Fibroblast of the conjunctiva (primary cell): Measurements from ENCODE around the gene RARS1.

Experiments
- DNase-seq: peaks from one replicate; pipeline ENCODE4 v3.0.0-alpha.2; 2010; ENCODE audit warnings: low read depth

Gene RARS1

DNA sequence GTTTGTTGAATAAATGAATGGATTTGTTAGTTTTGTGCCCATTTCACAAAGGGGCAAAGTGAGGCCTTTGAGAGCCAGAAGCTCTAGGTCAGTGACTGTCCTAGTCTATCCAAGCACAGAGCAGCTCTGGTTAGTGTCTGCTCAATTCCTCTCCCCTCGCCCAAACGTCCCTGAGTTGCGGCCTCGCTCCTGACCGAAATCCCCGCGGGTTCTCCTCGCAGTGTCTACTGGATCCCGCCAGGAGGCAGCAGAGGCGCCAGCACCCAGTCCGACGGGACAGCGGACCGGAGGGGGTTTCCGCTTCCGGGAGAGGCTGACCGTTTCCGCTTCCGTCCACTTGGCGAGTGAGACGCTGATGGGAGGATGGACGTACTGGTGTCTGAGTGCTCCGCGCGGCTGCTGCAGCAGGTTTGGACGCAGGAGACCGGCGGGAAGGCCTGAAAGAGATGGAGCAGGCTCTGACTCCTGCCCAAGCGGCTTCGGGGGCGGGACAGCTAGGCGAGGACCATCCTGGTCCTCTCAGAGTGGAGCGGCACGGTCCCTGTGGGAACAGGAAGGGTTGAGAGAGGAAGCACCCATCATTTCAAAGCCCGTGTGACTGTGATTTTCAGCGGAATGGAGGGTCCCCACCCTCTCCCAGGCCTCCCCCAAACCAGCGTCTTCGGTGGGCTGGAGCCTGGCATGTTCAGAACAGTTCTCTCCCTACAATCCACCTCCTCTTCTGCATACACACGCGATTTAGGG is at the start of gene RARS1:
Gene RARS1 (plus strand): TSS at position 336 of the 744 bp plus-strand sequence. CDS start 28 bp downstream, at position 364.
- peak; percentile 87 for DNase-seq

DNA sequence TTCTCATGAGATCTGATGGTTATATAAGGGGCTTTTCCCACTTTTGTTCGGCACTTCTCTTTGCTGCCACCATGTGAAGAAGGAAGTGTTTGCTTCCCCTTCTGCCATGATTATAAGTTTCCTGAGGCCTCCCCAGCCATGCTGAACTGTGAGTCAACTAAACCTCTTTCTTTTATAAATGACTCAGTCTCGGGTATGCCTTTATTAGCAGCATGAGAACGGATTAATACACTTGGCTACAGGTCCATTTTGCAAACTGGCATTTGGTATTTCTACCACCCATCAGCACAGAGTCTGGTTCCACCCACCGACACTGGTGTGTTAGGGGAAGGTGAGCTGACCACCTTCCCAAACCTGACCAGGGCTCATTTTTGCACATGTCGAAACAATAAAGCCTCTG is 47.9 kb upstream of the RARS1 start:
- DNase-seq, result no peak

DNA sequence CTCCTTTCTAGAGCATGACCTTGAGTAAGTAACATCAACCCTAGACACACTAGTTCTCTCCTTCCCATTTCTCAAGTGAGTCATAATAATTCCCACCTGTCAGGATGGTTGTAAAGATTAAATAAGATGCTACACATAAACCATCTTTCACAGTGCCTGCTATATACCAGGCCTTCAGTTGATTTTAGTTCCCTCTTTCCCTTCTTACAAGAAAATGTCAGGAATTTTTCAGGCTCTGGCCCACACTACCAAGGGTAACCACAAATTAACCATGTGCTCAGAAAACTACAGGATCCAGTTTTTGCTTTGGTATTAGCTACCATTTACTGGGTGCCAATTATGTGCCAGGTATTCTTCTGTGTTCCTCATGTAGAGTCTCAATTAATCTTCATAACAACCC is 42.7 kb upstream of the RARS1 start:
- DNase-seq, result no peak

DNA sequence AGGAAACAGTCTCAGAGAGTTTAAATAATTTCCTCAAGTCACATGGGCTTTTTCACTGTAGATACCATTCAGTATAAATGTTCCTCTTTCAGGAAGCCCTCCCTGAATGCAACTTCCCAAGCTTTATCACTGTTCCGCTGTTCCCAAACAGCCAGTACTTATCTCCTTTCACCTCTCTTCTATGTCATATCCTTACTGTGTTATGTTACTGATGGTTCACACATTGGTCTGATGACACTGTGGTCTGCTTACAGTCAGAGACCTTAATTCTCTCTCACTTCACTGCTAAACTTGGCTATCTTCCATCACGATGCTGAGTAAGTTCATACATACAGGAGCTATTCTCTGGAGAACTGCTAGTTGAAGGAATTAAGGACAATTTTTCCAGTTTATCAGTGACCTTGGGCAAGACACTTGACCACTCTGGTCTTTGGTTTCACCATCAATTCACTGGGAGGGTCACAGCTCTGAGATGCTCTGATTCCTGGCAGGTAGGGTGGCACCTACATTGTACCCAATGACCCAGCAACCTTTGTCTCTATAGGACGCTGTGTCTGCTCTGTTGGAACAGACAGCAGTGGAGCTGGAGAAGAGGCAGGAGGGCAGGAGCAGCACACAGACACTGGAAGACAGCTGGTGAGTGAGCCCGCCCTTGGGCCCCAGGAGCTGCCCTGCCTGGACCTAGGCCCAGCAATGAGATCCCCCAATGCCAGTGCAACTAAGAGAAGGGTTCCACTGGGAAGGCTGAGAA is 42.1 kb upstream of the RARS1 start:
- no peak for DNase-seq

DNA sequence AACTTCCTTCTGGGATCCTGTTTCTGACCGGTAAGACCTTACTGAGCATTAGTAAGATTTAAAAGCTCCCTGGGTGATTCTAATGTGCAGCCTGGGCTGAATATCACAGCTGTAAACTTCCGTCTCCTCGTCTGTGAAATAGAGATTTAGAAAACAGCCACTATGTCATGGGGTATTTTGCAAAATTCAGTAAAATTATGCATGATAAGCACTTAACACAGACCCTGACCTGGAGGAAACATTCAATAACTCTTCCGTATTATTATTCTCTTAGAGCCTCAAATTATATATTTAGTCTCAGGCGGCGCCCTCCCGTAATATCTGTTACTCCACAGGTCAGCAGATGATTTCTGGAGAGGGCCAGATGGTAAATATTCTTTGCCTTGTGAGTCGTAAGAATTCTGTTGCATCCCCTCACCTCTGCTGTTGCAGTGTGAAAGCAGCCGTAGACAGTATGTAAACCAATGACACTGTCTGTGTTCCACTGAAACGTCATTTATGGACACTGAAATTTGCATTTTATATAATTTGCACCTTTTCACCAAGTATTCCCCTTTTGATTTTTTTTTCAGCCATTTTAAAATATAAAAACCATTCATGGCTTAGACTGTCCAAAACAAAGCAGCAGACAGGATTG is 39.2 kb upstream of the RARS1 start:
- DNase-seq, result no peak

DNA sequence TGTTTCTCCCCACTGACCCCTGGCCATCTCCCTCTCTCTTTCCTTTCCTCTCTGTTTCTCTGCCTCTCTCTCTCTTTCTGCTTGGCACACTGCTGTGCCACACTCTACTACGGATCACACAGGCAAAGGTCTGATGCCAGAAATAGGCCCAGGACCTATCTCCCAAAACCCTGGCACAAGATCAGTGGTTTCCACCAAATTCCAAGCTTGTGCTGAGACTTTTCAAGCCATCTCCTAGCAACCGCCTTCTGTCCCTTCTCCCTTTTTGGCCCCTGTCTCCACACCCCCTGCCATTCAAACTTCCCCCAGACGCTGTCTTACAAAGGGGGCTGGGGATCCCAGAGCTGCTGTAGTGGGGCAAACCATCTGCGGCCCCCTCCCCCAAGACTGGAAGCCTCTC is 38.5 kb upstream of the RARS1 start:
- DNase-seq, result no peak

DNA sequence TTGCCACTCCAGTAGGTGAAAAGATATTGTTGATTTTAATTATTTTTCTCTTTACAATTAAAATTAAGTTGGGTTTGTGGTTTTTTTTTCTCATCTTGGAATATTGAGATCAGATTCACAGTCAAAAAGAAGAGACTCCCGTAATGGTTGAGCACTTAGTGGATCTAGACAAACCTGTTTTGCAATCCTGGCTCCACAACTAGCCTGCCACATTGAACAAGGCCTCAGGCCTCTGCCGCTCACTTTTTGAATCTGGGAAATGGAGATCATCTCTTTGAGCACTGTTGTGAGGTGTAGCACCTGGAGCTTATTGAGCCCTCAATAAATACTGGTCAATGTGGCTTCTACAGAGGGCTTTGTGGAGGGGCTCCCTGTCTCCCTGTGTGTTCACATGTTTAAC is 37.1 kb upstream of the RARS1 start:
- no peak for DNase-seq

DNA sequence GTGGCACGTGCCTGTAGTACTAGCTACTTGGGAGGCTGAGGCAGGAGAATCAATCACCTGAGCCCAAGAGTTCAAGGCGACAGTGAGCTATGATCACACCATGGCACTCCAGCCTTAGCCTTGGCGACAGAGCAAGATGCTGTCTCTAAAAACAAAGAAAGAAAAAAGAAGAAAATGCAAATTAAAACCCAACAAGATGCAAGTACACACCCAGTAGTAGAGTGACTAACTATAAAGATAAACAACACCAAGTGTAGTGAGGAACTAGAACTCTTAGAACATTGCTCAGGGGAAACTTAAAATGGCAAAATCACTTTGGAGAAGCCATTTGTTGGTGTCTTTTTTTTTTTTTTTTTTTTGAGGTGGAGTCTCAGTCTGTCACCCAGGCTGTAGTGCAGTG is 34.7 kb upstream of the RARS1 start:
- DNase-seq, result no peak

DNA sequence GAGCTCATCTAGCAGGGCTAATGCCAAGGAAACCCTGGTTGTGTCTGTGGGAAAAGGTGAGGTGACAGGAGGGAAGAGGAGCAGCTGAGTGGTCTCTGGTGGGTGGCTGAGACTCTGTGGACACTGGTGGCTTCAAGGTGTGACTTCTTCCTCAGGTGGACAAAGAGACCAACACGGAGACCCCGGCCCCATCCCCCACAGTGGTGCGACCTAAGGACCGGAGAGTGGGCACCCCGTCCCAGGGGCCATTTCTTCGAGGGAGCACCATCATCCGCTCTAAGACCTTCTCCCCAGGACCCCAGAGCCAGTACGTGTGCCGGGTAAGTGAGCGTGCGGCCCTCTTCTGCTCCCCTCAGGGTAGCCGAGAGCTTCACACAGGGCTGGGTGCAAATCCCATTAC is 31.1 kb upstream of the RARS1 start:
- no peak for DNase-seq

DNA sequence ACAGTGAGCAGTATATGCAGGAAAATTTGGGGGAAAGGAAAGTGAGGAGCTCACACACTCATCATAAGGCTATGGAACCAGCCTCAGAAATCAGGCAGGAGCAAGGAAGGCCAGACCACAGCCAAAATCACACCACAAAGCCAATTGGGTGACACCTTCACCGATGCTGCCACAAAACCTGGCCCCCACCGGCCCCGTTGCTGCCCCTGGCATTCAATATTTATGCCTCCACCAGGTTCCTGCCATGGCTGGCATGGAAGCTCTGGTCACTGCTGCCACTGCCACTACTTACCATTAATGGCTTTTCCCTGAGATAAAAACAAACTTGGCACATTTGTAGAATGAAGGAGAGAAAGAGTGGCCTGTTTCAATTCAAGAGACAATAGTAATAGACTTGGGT is 28.7 kb upstream of the RARS1 start:
- DNase-seq, result no peak

DNA sequence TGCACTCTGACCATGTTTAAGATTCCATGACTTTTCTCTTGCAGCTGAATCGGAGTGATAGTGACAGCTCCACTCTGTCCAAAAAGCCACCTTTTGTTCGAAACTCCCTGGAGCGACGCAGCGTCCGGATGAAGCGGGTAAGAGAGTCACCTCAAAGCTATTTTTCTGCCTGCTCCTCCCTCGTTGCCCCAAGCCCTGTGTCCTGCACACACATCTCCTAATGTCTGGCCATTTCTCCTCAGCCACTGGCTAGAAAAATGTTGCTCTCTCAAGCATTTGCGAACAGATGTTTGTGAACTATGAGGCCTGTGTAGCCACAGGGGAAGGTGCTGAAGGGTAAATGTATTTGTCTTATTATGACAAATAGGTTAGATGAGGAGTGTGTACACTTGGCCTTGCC is 25.7 kb upstream of the RARS1 start:
- DNase-seq, result no peak

DNA sequence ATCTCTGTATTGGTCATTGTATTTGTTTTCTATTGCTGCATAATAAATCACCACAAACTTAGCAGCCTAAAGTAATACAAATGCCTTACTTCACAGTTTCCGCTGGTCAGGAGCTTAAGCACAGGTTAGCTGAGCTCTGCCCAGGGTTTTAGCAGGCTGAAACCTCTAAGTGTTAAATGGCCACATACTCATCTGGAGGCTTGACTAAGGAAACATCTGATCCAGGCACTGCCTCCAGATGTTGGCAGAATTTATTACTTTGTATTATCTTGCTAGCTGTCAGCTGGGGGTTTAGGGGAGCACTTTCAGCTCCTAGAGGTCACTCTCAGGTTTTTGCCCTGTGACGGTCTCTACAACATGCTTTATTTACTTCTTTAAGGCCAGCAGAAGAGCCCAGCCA is 23.2 kb upstream of the RARS1 start:
- no peak for DNase-seq

DNA sequence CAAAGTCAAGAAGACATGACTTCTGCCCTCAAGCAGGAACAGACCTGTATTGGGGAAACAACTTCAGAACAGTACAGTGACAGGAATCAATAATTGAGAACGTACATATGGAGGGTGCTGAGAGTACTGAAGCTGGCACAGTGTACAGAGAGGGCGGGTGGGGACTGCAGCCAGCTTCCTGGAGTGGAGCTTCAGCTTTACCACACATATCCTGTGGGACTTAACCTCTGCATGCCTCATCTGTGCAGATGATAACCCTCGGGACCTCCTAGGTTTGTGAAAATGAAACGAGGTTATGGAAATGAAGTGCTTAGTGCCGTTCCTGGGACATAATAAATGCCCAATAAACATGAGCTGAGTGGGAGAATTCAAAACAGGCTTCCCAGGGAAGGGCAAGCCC is 22.1 kb upstream of the RARS1 start:
- DNase-seq, result no peak

DNA sequence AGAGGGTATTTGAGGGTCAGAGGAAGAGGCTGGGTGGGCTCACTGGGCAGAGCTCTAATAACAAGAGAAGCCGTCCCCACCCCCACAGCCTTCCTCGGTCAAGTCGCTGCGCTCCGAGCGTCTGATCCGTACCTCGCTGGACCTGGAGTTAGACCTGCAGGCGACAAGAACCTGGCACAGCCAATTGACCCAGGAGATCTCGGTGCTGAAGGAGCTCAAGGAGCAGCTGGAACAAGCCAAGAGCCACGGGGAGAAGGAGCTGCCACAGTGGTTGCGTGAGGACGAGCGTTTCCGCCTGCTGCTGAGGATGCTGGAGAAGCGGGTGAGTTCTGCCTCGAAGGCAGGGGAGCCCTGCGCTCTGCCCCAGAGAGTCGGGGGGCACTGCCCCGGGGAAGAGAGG is 21.6 kb upstream of the RARS1 start:
- DNase-seq, result no peak

DNA sequence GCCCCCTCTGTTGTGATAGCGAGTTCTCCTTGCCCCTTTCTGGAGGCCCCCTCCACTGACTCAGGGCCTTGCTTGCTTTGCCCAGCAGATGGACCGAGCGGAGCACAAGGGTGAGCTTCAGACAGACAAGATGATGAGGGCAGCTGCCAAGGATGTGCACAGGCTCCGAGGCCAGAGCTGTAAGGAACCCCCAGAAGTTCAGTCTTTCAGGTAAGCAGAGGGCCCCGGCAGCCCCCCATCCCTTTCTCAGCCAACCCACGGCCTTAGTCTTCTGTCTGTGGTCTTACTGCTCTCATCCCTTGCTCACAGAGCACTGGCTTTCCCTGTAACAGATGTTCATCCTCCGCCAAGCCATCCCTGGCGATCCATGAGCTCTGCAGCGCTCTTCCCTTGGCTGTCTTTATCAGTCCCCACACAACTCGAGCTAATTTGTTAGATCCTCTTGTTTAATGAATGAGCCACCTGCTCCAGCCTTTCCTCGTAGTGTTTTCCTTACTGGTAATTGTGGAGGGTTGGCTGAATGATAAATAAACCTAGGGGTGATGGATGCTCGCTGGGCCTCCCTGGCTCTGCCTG is 18.4 kb upstream of the RARS1 start:
- DNase-seq, result no peak

DNA sequence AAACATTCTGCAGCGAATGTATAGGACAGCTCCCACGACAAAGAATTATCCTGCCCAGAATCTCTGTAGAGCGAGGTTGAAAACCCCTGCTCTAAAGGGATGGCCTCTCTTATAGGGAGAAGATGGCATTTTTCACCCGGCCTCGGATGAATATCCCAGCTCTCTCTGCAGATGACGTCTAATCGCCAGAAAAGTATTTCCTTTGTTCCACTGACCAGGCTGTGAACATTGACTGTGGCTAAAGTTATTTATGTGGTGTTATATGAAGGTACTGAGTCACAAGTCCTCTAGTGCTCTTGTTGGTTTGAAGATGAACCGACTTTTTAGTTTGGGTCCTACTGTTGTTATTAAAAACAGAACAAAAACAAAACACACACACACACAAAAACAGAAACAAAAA is 17.4 kb upstream of the RARS1 start:
- DNase-seq, result no peak

DNA sequence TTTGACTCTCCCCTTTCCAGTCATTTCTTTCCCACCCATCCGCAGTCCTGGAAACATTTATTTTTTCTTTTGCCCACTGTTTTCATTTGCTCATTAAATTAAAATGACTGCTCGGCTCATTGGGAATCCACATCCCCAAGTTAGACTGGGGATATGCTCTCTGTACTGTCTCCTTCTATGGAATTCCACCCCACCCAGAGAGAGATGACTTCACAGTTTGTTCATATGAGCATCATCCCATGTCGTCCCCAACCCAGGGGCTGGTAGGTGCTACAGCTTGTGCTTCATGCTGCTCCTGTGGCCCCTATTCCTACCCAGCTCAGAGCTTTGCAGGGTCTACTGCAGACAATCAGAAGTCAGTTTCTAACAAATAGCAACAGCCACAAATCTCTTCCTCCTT is 16.5 kb upstream of the RARS1 start:
- DNase-seq, result no peak

DNA sequence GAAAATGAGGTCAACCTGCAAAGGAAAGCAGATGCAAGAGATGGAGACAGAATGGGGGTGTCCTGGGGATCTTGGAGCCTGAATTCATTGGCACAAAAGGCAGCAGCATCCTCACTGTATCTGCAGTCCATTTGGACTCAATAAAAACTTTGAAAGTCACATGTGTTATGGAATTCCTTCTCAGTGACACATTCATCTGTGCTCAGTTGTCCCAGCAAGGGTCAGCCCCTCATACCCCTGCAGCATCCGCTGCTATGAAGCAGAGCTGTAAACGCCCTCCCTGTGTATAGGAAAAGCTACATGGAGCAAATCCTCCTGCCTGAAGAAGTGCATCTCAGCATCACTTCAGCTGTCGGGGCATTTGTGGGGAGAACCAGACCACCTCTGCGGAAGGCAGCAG is 14.5 kb upstream of the RARS1 start:
- no peak for DNase-seq

DNA sequence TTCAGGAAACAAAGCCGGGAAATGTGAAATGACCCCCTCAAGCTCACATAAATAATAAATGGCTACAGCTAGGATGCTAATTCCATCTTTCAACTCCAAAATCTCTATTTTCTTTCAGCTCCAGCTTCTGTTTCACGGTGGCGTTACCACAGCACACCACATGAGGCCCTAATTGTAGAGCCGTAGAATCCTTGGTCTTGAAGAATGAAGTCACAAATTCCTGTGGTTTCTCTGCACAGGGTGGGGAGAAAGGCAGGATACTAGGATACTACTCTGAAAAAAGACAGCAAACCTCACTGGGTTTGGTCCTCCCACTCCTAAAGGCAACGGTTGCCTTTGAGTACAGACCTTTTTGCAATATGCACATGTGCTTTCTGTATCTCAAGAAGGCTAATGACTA is 13.9 kb upstream of the RARS1 start:
- peak; percentile 81 for DNase-seq

DNA sequence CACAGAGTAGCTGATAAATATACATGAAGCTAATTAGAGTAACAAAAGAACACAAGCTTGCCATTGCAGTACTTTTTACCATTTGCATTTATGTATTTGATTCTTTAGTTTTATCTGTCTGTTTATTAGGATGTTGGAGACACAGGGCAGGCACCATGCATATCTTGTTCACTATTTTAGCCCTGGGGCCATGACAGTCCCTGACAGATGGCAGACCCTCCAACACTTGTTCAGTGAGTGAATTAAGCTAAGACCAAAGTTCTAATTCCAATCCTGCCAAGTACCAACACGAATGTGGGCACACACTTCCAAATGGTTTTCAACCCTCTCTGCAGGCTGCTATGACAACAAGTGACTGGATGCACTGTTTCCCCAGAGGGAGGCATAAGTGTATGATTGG is 12.0 kb upstream of the RARS1 start:
- no peak for DNase-seq

DNA sequence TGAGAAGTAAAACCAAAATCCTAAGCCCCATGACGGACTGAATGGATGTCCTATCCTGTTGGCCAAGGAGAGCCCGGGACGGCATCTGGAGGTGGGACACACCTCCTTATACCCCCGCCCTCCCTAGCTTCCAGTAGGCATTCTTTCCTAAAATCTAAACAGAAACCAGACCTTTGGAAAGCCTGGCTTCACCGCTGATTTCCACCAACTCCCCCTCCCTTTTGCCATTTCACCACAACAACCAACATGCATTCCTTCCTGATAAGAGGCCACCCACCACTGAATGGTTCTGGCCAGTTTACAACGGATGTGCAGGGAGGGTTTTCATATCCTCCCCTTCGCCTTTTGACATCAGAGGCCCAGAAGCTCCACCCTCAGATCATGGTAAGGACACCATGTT is 9.2 kb upstream of the RARS1 start:
- no peak for DNase-seq

DNA sequence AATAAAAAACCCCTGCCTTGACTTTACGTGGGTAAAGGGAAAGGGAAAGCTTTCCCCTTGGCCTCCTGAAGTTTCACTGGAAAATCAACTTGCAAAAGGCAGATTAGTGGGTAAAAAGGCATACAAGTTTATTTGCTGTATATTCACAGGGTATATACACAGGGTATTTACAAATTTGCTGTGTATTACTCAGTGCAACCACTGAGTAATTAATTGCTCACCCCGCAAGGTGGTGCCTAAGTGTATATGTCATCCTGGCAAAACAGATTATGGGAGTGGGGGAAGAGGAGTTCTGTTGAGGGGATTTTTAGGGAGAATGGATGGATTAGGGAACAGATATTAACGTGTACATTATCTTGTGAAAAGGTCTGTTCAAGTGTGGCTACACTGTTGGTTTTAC is 7.1 kb upstream of the RARS1 start:
- no peak for DNase-seq

DNA sequence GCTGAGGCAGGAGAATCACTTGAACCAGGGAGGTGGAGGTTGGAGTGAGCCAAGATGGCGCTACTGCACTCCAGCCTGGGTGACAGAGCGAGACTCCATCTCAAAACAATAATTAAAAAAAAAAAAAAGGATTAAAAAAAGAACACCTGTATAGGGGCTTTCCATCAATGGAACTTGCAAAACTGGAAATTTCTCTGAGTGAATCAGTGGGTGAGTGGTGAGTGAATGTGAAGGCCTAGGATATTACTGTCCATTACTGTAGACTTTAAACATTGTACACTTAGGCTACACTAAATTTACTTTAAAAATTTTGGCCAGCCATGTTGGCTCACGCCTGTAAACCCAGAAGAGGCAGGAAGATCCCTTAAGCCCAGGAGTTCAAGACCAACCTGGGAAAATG is 5.7 kb upstream of the RARS1 start:
- no peak for DNase-seq
